HepG2 (cell line): ENCODE results near the gene TIMM17A. TPM values are rescaled to one million over a fixed set of nuclear protein-coding genes. Genes with fewer than 3 reads are reported as not detected.

Source experiments
- CCAR2 ChIP-seq: fragments of 200-400 bp; formaldehyde crosslinking; optimal IDR thresholded peaks from 2 replicates; pipeline ENCODE3; 2018; ENCODE audit warnings: low read depth, mild to moderate bottlenecking, low read length, moderate library complexity
- DR1 ChIP-seq: sonication (generic); formaldehyde crosslinking; IDR thresholded peaks from 2 replicates; pipeline ENCODE4 v1.8.0; 2021; ENCODE audit warnings: mild to moderate bottlenecking, missing genetic modification reagents, inconsistent platforms
- LBX2 ChIP-seq: sonication (generic); formaldehyde crosslinking; IDR thresholded peaks from 2 replicates; pipeline ENCODE4 v1.5.0; 2020; ENCODE audit warnings: missing genetic modification reagents, mild to moderate bottlenecking, borderline replicate concordance
- SMAD1 ChIP-seq: sonication (generic); formaldehyde crosslinking; IDR thresholded peaks from 2 replicates; pipeline ENCODE4 v1.4.0; 2020; ENCODE audit warnings: missing genetic modification reagents, low read depth, mild to moderate bottlenecking, borderline replicate concordance
- TCF12 ChIP-seq, 2 experiments: fragments of 450-650 bp in 1 of 2; sonication (generic) in 1 of 2; formaldehyde crosslinking in 1 of 2; IDR thresholded peaks; 2 replicates each; pipeline versions ENCODE4 v1.6.1 to v1.8.0; 2017 to 2022; ENCODE audit warnings: antibody characterized with exemption in 1 of 2, mild to moderate bottlenecking in 1 of 2, missing genetic modification reagents in 1 of 2, moderate library complexity in 1 of 2
- YY1 ChIP-seq: IDR thresholded peaks from 2 replicates; pipeline ENCODE4 v1.6.1; 2011; ENCODE audit warnings: low read length, low read depth, moderate library complexity, mild to moderate bottlenecking; ENCODE audit not compliant: insufficient read depth, insufficient replicate concordance
- ZBTB38 ChIP-seq: sonication (generic); formaldehyde crosslinking; IDR thresholded peaks from 2 replicates; pipeline ENCODE4 v1.5.1; 2020; ENCODE audit warnings: mild to moderate bottlenecking, missing genetic modification reagents
- ZFP36L1 ChIP-seq: sonication (generic); formaldehyde crosslinking; IDR thresholded peaks from 2 replicates; pipeline ENCODE4 v1.8.0; 2022; ENCODE audit warnings: mild to moderate bottlenecking, missing genetic modification reagents, moderate library complexity
- ZFX ChIP-seq: sonication (generic); formaldehyde crosslinking; IDR thresholded peaks from 2 replicates; pipeline ENCODE4 v1.4.0; 2020; ENCODE audit warnings: mild to moderate bottlenecking, low read depth, missing genetic modification reagents, moderate library complexity
- ZNF225 ChIP-seq: sonication (generic); formaldehyde crosslinking; IDR thresholded peaks from 2 replicates; pipeline ENCODE4 v1.4.0; 2020; ENCODE audit warnings: mild to moderate bottlenecking, missing genetic modification reagents
- ZNF407 ChIP-seq: sonication (generic); formaldehyde crosslinking; IDR thresholded peaks from one replicate; pipeline ENCODE4 v1.5.1; 2020; ENCODE audit warnings: mild to moderate bottlenecking, missing genetic modification reagents; ENCODE audit errors: not compliant biosample characterization
- ZNF414 ChIP-seq: sonication (generic); formaldehyde crosslinking; IDR thresholded peaks from 2 replicates; pipeline ENCODE4 v1.5.0; 2020; ENCODE audit warnings: missing genetic modification reagents
- ZNF691 ChIP-seq: sonication (generic); formaldehyde crosslinking; IDR thresholded peaks from 2 replicates; pipeline ENCODE4 v1.4.0; 2020; ENCODE audit warnings: missing genetic modification reagents, low read depth, mild to moderate bottlenecking, borderline replicate concordance
- ZNF724P ChIP-seq: sonication (generic); formaldehyde crosslinking; IDR thresholded peaks from 2 replicates; pipeline ENCODE4 v1.8.0; 2022; ENCODE audit warnings: missing genetic modification reagents, borderline replicate concordance
- ZSCAN9 ChIP-seq: IDR thresholded peaks from 2 replicates; pipeline ENCODE4 v1.6.1; 2016; ENCODE audit warnings: borderline replicate concordance
- polyA plus RNA-seq, 8 experiments: library from polyadenylated mRNA; depleted of rRNA in 3 of 8; stranded (reverse) in 7 of 8; unstranded in 1 of 8; fragments of >200 nt; fragmentation: Illumina TruSeq in 4 of 8; extraction: Trizol in 4 of 8; gene quantifications; 2 replicates each; pipeline versions ENCODE4 v1.2.1 to v1.2.3, GENCODE V29; 2011 to 2016; ENCODE audit warnings: low read depth in 4 of 8, missing spikeins in 1 of 8, mixed read lengths in 1 of 8; ENCODE audit not compliant: insufficient read depth in 1 of 8
- total RNA-seq, 5 experiments: library from RNA; depleted of rRNA; stranded (reverse); fragments of >200 nt; fragmentation: Illumina TruSeq; extraction: Trizol; gene quantifications; 2 replicates each; pipeline ENCODE4 v1.2.3, GENCODE V29; 2016; ENCODE audit warnings: low read depth in 1 of 5

TIMM17A gene
- total and polyA plus RNA-seq, 2 of the 13 experiments (the other 11 are each of a cell fraction or from before 2014, with no cell fraction given): 50.8 to 97.8 TPM

GRCh38 chr1:201955009-201955728 lies at the start of gene TIMM17A (continued):
- TF ChIP-seq LBX2 (CRISPR knock-in tag): peak; percentile 60; the same call in 1 of the 2 replicates
- peak; percentile 73; the same call in 1 of the 2 replicates for TF ChIP-seq ZNF691 (CRISPR knock-in tag)
- peak; percentile 50; the same call in 1 of the 2 replicates for TF ChIP-seq ZNF414 (CRISPR knock-in tag)
- peak; percentile 90 for TF ChIP-seq ZNF407 (CRISPR knock-in tag)
- TF ChIP-seq DR1 (CRISPR knock-in tag): peak; percentile 74; the same call in 1 of the 2 replicates
- TF ChIP-seq SMAD1 (CRISPR knock-in tag): peak; percentile 68; the same call in 1 of the 2 replicates
- TF ChIP-seq ZFP36L1 (CRISPR knock-in tag): peak; percentile 63; the same call in 1 of the 2 replicates
- TF ChIP-seq ZNF724P (CRISPR knock-in tag): peak; percentile 74; the same call in 1 of the 2 replicates
- TF ChIP-seq CCAR2: no peak
- TF ChIP-seq ZFX (CRISPR knock-in tag): peak; percentile 76; the same call in 1 of the 2 replicates
- peak; percentile 93 for TF ChIP-seq YY1
- no peak for TF ChIP-seq TCF12 (IDR thresholded peaks at IDR 0.05)
- no peak for TF ChIP-seq TCF12 (CRISPR knock-in tag; IDR thresholded peaks at IDR 0.05)
- 0 out of 2 replicates have a peak, but pooled peaks have one; percentile 34 for TF ChIP-seq ZNF225 (CRISPR knock-in tag)
- peak; percentile 72; the same call in 1 of the 2 replicates for TF ChIP-seq ZBTB38
- TF ChIP-seq ZSCAN9 (CRISPR knock-in tag): peak; percentile 50; the same call in 1 of the 2 replicates
